ENCODE measurements around the gene MTAP. TPM values are rescaled to one million over a fixed set of nuclear protein-coding genes. Genes with fewer than 3 reads are reported as not detected.
A peak's percentile ranks its signal among the peaks of the same experiment; 100 is the strongest.

The MTAP gene
- polyA plus RNA-seq, 1 donor (not counting 4 experiments of a cell fraction or from before 2014, with no cell fraction given), result 48.7 TPM

DNA sequence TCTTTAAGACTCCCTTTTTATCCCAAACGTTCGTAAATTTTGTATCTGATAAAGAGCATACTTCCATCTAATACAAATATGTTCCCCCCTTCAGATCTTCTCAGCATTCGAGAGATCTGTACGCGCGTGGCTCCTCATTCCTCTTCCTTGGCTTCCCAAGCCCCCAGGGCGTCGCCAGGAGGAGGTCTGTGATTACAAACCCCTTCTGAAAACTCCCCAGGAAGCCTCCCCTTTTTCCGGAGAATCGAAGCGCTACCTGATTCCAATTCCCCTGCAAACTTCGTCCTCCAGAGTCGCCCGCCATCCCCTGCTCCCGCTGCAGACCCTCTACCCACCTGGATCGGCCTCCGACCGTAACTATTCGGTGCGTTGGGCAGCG is 171.9 kb downstream of the MTAP start:
- FAIRE-seq, result no peak
- dilution Hi-C loops (cut with MboI; ENCODE audit: extremely low pct_ligation_motif_present, low sequenced_read_pairs), result no loop called here
- peaks cover 10% of the 10 kb centered on the region for H3K4me1 ChIP-seq (ENCODE audit: control insufficient read depth, extremely low read depth, insufficient read depth, low read length)
- no peak for DNase-seq (ENCODE audit: low read depth, low spot score)
- peaks cover 79% of the 10 kb centered on the region for H3K27me3 ChIP-seq (ENCODE audit: control insufficient read depth, extremely low read depth, insufficient read depth, low read length)
- H3K9me3 ChIP-seq (ENCODE audit: control insufficient read depth, low read depth, low read length), result peaks cover 11% of the 10 kb centered on the region
- peak overlapping the region; percentile 75 for H3K9ac ChIP-seq (ENCODE audit: control insufficient read depth, extremely low read depth, insufficient read depth, low read length)
- H3K36me3 ChIP-seq (ENCODE audit: control insufficient read depth in 2 of 2, extremely low read depth in 1 of 2, insufficient read depth in 2 of 2, low read length in 2 of 2), result peaks cover 5 to 11% of the 10 kb centered on the region in 2 experiments
- H4K20me1 ChIP-seq (ENCODE audit: control insufficient read depth, extremely low read depth, insufficient read depth, low read length), result no peaks in the 10 kb centered on the region
- TF ChIP-seq, protein P1, sequence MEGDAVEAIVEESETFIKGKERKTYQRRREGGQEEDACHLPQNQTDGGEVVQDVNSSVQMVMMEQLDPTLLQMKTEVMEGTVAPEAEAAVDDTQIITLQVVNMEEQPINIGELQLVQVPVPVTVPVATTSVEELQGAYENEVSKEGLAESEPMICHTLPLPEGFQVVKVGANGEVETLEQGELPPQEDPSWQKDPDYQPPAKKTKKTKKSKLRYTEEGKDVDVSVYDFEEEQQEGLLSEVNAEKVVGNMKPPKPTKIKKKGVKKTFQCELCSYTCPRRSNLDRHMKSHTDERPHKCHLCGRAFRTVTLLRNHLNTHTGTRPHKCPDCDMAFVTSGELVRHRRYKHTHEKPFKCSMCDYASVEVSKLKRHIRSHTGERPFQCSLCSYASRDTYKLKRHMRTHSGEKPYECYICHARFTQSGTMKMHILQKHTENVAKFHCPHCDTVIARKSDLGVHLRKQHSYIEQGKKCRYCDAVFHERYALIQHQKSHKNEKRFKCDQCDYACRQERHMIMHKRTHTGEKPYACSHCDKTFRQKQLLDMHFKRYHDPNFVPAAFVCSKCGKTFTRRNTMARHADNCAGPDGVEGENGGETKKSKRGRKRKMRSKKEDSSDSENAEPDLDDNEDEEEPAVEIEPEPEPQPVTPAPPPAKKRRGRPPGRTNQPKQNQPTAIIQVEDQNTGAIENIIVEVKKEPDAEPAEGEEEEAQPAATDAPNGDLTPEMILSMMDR (optimal IDR thresholded peaks at IDR 0.05 in 1 of 3, IDR thresholded peaks at IDR 0.05 in 1 of 3, conservative IDR thresholded peaks at IDR 0.05 in 1 of 3; ENCODE audit: extremely low read depth in 1 of 3, insufficient read depth in 2 of 3, low read length in 3 of 3), result no peak
- TF ChIP-seq EZH2 (IDR thresholded peaks at IDR 0.05; ENCODE audit: low read length), result no peak
- no peaks in the 10 kb centered on the region for H3K79me2 ChIP-seq (ENCODE audit: control insufficient read depth, insufficient read depth, low read length)
- peak overlapping the region; percentile 98 for H3K4me2 ChIP-seq (ENCODE audit: control insufficient read depth, extremely low read depth, insufficient read depth, low read depth, low read length)
- H3K9me1 ChIP-seq (ENCODE audit: control insufficient read depth, extremely low read depth, insufficient read depth, low read length), result no peaks in the 10 kb centered on the region
- H2AFZ ChIP-seq (ENCODE audit: control insufficient read depth, low read length), result no peak overlapping the region
- H3K4me3 ChIP-seq (ENCODE audit: control insufficient read depth in 2 of 3, extremely low read depth in 1 of 3, insufficient read depth in 2 of 3, low read depth in 1 of 3, low read length in 3 of 3), result peak overlapping the region; percentile 80 to 89 (median 85)
- no peak overlapping the region for H3K27ac ChIP-seq (ENCODE audit: control insufficient read depth, insufficient read depth, low read length)

DNA sequence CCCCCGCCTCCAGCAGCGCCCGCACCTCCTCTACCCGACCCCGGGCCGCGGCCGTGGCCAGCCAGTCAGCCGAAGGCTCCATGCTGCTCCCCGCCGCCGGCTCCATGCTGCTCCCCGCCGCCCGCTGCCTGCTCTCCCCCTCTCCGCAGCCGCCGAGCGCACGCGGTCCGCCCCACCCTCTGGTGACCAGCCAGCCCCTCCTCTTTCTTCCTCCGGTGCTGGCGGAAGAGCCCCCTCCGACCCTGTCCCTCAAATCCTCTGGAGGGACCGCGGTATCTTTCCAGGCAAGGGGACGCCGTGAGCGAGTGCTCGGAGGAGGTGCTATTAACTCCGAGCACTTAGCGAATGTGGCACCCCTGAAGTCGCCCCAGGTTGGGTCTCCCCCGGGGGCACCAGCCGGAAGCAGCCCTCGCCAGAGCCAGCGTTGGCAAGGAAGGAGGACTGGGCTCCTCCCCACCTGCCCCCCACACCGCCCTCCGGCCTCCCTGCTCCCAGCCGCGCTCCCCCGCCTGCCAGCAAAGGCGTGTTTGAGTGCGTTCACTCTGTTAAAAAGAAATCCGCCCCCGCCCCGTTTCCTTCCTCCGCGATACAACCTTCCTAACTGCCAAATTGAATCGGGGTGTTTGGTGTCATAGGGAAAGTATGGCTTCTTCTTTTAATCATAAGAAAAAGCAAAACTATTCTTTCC is 172.4 kb downstream of the MTAP start:
- peaks cover 9% of the 10 kb centered on the region for H3K9me3 ChIP-seq (ENCODE audit: control insufficient read depth, low read depth, low read length)
- TF ChIP-seq EZH2 (IDR thresholded peaks at IDR 0.05; ENCODE audit: low read length), result no peak
- TF ChIP-seq, protein P1 (optimal IDR thresholded peaks at IDR 0.05 in 1 of 3, IDR thresholded peaks at IDR 0.05 in 1 of 3, conservative IDR thresholded peaks at IDR 0.05 in 1 of 3; ENCODE audit: extremely low read depth in 1 of 3, insufficient read depth in 2 of 3, low read length in 3 of 3), result no peak
- no peaks in the 10 kb centered on the region for H4K20me1 ChIP-seq (ENCODE audit: control insufficient read depth, extremely low read depth, insufficient read depth, low read length)
- no peaks in the 10 kb centered on the region for H3K79me2 ChIP-seq (ENCODE audit: control insufficient read depth, insufficient read depth, low read length)
- dilution Hi-C loops (cut with MboI; ENCODE audit: extremely low pct_ligation_motif_present, low sequenced_read_pairs), result no loop called here
- peak overlapping the region; percentile 54 for H3K27ac ChIP-seq (ENCODE audit: control insufficient read depth, insufficient read depth, low read length)
- peaks cover 10% of the 10 kb centered on the region for H3K4me1 ChIP-seq (ENCODE audit: control insufficient read depth, extremely low read depth, insufficient read depth, low read length)
- peak overlapping the region; percentile 75 for H3K9ac ChIP-seq (ENCODE audit: control insufficient read depth, extremely low read depth, insufficient read depth, low read length)
- peak overlapping the region; percentile 80 to 89 (median 85) for H3K4me3 ChIP-seq (ENCODE audit: control insufficient read depth in 2 of 3, extremely low read depth in 1 of 3, insufficient read depth in 2 of 3, low read depth in 1 of 3, low read length in 3 of 3)
- FAIRE-seq (no peak), DNase-seq (ENCODE audit: low read depth, low spot score) (no peak)
- peaks cover 5 to 7% of the 10 kb centered on the region in 2 experiments for H3K36me3 ChIP-seq (ENCODE audit: control insufficient read depth in 2 of 2, extremely low read depth in 1 of 2, insufficient read depth in 2 of 2, low read length in 2 of 2)
- peak overlapping the region; percentile 98 for H3K4me2 ChIP-seq (ENCODE audit: control insufficient read depth, extremely low read depth, insufficient read depth, low read depth, low read length)
- H3K9me1 ChIP-seq (ENCODE audit: control insufficient read depth, extremely low read depth, insufficient read depth, low read length), result no peaks in the 10 kb centered on the region
- H2AFZ ChIP-seq (ENCODE audit: control insufficient read depth, low read length), result peak overlapping the region; percentile 81
- H3K27me3 ChIP-seq (ENCODE audit: control insufficient read depth, extremely low read depth, insufficient read depth, low read length), result peaks cover 74% of the 10 kb centered on the region
